Transverse colon (tissue), 4 donors: ENCODE results near the gene CRYGA.

Experiments used
- CTCF ChIP-seq, 5 experiments: fragments of 200-600 bp in 3 of 5; fragments of 450-650 bp in 2 of 5; sonication (generic) in 3 of 5; IDR thresholded peaks; 1 replicate in 2 of 5; 2 replicates in 3 of 5; pipeline ENCODE4 v1.5.1; 2016 to 2017; ENCODE audit warnings: antibody characterized with exemption in 5 of 5, inconsistent platforms in 3 of 5, mild to moderate bottlenecking in 2 of 5, moderate library complexity in 1 of 5
- POLR2AphosphoS5 ChIP-seq, 3 donors: sonication (generic); formaldehyde crosslinking; IDR thresholded peaks; one replicate each; pipeline ENCODE4 v1.6.1; 2016; ENCODE audit warnings: antibody characterized with exemption in 3 of 3

- TF ChIP-seq CTCF (IDR thresholded peaks at IDR 0.05) (no peak), POLR2AphosphoS5 (IDR thresholded peaks at IDR 0.05) (no peak)
Observed at GRCh38 chr2:208150956-208151355, 12.4 kb downstream of the CRYGA start.
